Measurements from ENCODE around the gene FAM227A.

Gene FAM227A

DNA sequence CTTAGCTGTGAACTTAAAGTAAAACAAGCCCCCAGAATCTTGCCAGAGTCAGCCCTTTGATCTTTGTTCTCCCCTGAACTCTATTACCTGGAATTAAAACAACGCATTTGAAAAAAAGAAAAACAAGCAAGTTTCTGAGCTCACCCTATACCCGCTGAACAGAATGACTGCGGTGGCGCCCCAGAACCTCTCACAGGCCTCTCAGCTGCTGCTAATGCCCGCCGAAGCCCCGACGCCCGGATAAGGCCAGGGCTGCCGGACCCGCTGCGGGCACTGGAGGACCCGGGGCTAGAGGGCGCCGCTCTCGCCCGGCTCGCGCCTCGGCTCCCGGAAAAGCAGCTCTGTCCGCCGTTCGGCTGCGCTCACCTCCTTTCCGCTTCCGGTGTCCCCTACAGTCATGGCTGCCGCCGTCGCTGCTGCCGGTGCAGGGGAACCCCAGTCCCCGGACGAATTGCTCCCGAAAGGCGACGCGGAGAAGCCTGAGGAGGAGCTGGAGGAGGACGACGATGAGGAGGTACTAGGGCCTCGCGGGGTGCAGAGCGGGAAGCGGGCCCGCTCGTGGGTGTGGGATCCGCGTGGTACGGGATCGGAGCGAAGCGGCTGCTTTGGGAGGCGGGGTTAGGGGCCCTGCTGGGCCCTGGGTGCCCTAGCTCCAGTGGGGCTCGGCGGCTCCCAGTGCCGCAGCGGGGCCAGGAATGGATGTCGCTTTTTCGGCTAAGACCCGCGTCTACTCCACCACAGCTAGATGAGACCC is 25.6 kb upstream of the FAM227A start, which contains the start of gene TOMM22:
TSS of gene TOMM22 (plus strand) at position 376 of the 754 bp plus-strand sequence. CDS start at position 398, 22 bp downstream.
- Histone ChIP-seq H3K9me3 (replicated peaks in 1 of 2; ENCODE audit: control insufficient read depth in 2 of 2, insufficient read depth in 1 of 2, low read depth in 1 of 2, low read length in 2 of 2) (peaks cover 6 to 7% of the 10 kb centered on the region in 2 donors), H4K91ac (ENCODE audit: low read depth, low read length, poor library complexity) (no peak within 1 kb of the TSS), H4K8ac (ENCODE audit: low read depth, low read length) (no peak within 1 kb of the TSS), H3K18ac (ENCODE audit: low read length) (peak within 1 kb of the TSS; percentile 98), H3K9ac (ENCODE audit: low read depth, low read length, poor library complexity) (peak within 1 kb of the TSS; percentile 96), H2BK120ac (ENCODE audit: low read depth, low read length) (no peak within 1 kb of the TSS), H3K4me1 (ENCODE audit: control insufficient read depth in 2 of 2, insufficient read depth in 1 of 2, low read depth in 1 of 2, low read length in 2 of 2) (peaks cover 3 to 4% of the 10 kb centered on the region in 2 donors), H3K36me3 (replicated peaks in 1 of 2; ENCODE audit: control insufficient read depth in 2 of 2, insufficient read depth in 2 of 2, low read length in 2 of 2) (peaks cover 29 to 46% of the 10 kb centered on the region in 2 donors), H3K79me1 (ENCODE audit: low read depth, low read length) (peaks cover 2% of the 10 kb centered on the region), H3K27me3 (ENCODE audit: control insufficient read depth in 3 of 3, insufficient read depth in 3 of 3, low read depth in 1 of 3, low read length in 3 of 3) (no peaks in the 10 kb centered on the region), H3K4me3 (ENCODE audit: low read length in 2 of 2) (peak within 1 kb of the TSS; percentile 88 to 99), H2BK15ac (ENCODE audit: low read length) (no peak within 1 kb of the TSS), H2BK5ac (ENCODE audit: low read length) (peak within 1 kb of the TSS; percentile 77), H3K23ac (ENCODE audit: low read depth, low read length, poor library complexity) (peak within 1 kb of the TSS; percentile 97), H3K14ac (ENCODE audit: low read length) (no peak within 1 kb of the TSS), H2AFZ (ENCODE audit: low read length) (peak within 1 kb of the TSS; percentile 97), H3K4me2 (ENCODE audit: insufficient read depth, low read length, poor library complexity, severe bottlenecking) (peak within 1 kb of the TSS; percentile 52), H3K27ac (replicated peaks; ENCODE audit: low read length) (no peak within 1 kb of the TSS), H2AK5ac (ENCODE audit: low read depth, low read length) (peak within 1 kb of the TSS; percentile 87), H3K4ac (ENCODE audit: low read length) (no peak within 1 kb of the TSS), H2BK12ac (ENCODE audit: low read length) (no peak within 1 kb of the TSS)
- peak; percentile 75 for DNase-seq (ENCODE audit: low spot score)
- no CpG with 5 or more reads among the region's 60 CpGs for WGBS, 2 donors (ENCODE audit: extremely low coverage in 2 of 2, insufficient read length in 2 of 2, insufficient replicate concordance in 1 of 2)

DNA sequence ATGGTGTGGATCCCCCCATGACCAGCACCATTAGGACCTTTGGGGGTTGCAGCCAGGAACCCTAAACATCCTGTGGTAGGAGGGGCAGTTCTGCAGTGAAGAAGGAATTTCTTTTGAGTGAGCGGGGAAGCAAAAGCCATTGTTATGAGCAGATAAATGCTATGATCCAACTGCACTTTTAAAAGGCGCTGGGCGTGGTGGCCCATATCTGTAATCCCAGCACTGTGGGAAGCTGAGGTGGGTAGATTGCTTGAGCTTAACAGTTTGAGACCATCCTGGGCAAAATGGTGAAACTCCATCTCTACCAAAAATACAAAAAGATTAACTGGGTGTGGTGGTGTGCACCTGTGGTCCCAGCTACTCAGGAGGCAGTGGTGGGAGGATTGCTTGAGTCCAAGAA is 19.6 kb upstream of the FAM227A start:
- H3K36me3 ChIP-seq (replicated peaks in 1 of 2; ENCODE audit: control insufficient read depth in 2 of 2, insufficient read depth in 2 of 2, low read length in 2 of 2) = peaks cover 21 to 56% of the 10 kb centered on the region in 2 donors
- no peak overlapping the region for H2BK120ac ChIP-seq (ENCODE audit: low read depth, low read length)
- WGBS, 2 donors (ENCODE audit: extremely low coverage in 2 of 2, insufficient read length in 2 of 2, insufficient replicate concordance in 1 of 2) = no CpG with 5 or more reads among the region's 3 CpGs
- no peak overlapping the region for H2BK5ac ChIP-seq (ENCODE audit: low read length)
- no peak overlapping the region for H4K91ac ChIP-seq (ENCODE audit: low read depth, low read length, poor library complexity)
- H3K18ac ChIP-seq (ENCODE audit: low read length) = no peak overlapping the region
- H3K9ac ChIP-seq (ENCODE audit: low read depth, low read length, poor library complexity) = no peak overlapping the region
- H3K14ac ChIP-seq (ENCODE audit: low read length) = no peak overlapping the region
- no peaks in the 10 kb centered on the region for H3K27me3 ChIP-seq (ENCODE audit: control insufficient read depth in 3 of 3, insufficient read depth in 3 of 3, low read depth in 1 of 3, low read length in 3 of 3)
- H3K79me1 ChIP-seq (ENCODE audit: low read depth, low read length) = peaks cover 2% of the 10 kb centered on the region
- no peak overlapping the region for H4K8ac ChIP-seq (ENCODE audit: low read depth, low read length)
- no peak overlapping the region for H2AFZ ChIP-seq (ENCODE audit: low read length)
- no peak for DNase-seq (ENCODE audit: low spot score)
- no peak overlapping the region for H3K27ac ChIP-seq (replicated peaks; ENCODE audit: low read length)
- H3K4ac ChIP-seq (ENCODE audit: low read length) = no peak overlapping the region
- H3K4me2 ChIP-seq (ENCODE audit: insufficient read depth, low read length, poor library complexity, severe bottlenecking) = no peak overlapping the region
- H2BK12ac ChIP-seq (ENCODE audit: low read length) = no peak overlapping the region
- no peaks in the 10 kb centered on the region for H3K9me3 ChIP-seq (replicated peaks in 1 of 2; ENCODE audit: control insufficient read depth in 2 of 2, insufficient read depth in 1 of 2, low read depth in 1 of 2, low read length in 2 of 2)
- no peaks in the 10 kb centered on the region for H3K4me1 ChIP-seq (ENCODE audit: control insufficient read depth in 2 of 2, insufficient read depth in 1 of 2, low read depth in 1 of 2, low read length in 2 of 2)
- no peak overlapping the region for H2AK5ac ChIP-seq (ENCODE audit: low read depth, low read length)
- H3K23ac ChIP-seq (ENCODE audit: low read depth, low read length, poor library complexity) = no peak overlapping the region
- H3K4me3 ChIP-seq (ENCODE audit: low read length in 2 of 2) = peak overlapping the region in 1 of 2 donors; percentile 58
- no peak overlapping the region for H2BK15ac ChIP-seq (ENCODE audit: low read length)

DNA sequence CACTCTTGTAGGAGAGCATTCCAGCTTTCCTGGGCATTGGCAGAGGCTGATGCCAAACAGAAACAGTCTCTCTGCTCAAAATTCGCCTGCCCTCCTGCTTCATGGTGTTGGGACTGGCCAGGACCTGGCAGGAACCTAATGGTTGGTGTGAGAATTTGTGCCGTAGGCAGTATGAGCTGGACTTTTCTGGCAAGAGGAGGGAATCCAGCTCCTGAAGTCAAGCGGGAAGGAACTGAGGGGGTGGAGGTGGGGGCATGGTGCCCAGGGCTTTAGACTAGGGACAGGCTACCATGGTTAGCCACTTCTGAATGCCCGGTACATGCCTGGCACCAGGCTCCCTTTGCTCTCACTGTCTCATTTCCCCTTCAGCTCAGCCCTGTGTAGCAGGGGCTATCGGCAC is 18.7 kb upstream of the FAM227A start:
- H3K9ac ChIP-seq (ENCODE audit: low read depth, low read length, poor library complexity) = no peak overlapping the region
- no peaks in the 10 kb centered on the region for H3K4me1 ChIP-seq (ENCODE audit: control insufficient read depth in 2 of 2, insufficient read depth in 1 of 2, low read depth in 1 of 2, low read length in 2 of 2)
- no peak overlapping the region for H2AK5ac ChIP-seq (ENCODE audit: low read depth, low read length)
- H3K18ac ChIP-seq (ENCODE audit: low read length) = no peak overlapping the region
- no peak overlapping the region for H2BK120ac ChIP-seq (ENCODE audit: low read depth, low read length)
- H3K4me3 ChIP-seq (ENCODE audit: low read length in 2 of 2) = no peak overlapping the region
- no peak overlapping the region for H3K4ac ChIP-seq (ENCODE audit: low read length)
- H4K91ac ChIP-seq (ENCODE audit: low read depth, low read length, poor library complexity) = no peak overlapping the region
- H3K14ac ChIP-seq (ENCODE audit: low read length) = no peak overlapping the region
- no peak overlapping the region for H4K8ac ChIP-seq (ENCODE audit: low read depth, low read length)
- no peaks in the 10 kb centered on the region for H3K79me1 ChIP-seq (ENCODE audit: low read depth, low read length)
- DNase-seq (ENCODE audit: low spot score) = no peak
- no peak overlapping the region for H2BK12ac ChIP-seq (ENCODE audit: low read length)
- H2AFZ ChIP-seq (ENCODE audit: low read length) = no peak overlapping the region
- WGBS, 2 donors (ENCODE audit: extremely low coverage in 2 of 2, insufficient read length in 2 of 2, insufficient replicate concordance in 1 of 2) = no CpG with 5 or more reads among the region's 5 CpGs
- H2BK5ac ChIP-seq (ENCODE audit: low read length) = no peak overlapping the region
- peaks cover 23 to 55% of the 10 kb centered on the region in 2 donors for H3K36me3 ChIP-seq (replicated peaks in 1 of 2; ENCODE audit: control insufficient read depth in 2 of 2, insufficient read depth in 2 of 2, low read length in 2 of 2)
- H3K27ac ChIP-seq (replicated peaks; ENCODE audit: low read length) = no peak overlapping the region
- no peaks in the 10 kb centered on the region for H3K27me3 ChIP-seq (ENCODE audit: control insufficient read depth in 3 of 3, insufficient read depth in 3 of 3, low read depth in 1 of 3, low read length in 3 of 3)
- no peaks in the 10 kb centered on the region for H3K9me3 ChIP-seq (replicated peaks in 1 of 2; ENCODE audit: control insufficient read depth in 2 of 2, insufficient read depth in 1 of 2, low read depth in 1 of 2, low read length in 2 of 2)
- H3K23ac ChIP-seq (ENCODE audit: low read depth, low read length, poor library complexity) = no peak overlapping the region
- H2BK15ac ChIP-seq (ENCODE audit: low read length) = no peak overlapping the region
- no peak overlapping the region for H3K4me2 ChIP-seq (ENCODE audit: insufficient read depth, low read length, poor library complexity, severe bottlenecking)

DNA sequence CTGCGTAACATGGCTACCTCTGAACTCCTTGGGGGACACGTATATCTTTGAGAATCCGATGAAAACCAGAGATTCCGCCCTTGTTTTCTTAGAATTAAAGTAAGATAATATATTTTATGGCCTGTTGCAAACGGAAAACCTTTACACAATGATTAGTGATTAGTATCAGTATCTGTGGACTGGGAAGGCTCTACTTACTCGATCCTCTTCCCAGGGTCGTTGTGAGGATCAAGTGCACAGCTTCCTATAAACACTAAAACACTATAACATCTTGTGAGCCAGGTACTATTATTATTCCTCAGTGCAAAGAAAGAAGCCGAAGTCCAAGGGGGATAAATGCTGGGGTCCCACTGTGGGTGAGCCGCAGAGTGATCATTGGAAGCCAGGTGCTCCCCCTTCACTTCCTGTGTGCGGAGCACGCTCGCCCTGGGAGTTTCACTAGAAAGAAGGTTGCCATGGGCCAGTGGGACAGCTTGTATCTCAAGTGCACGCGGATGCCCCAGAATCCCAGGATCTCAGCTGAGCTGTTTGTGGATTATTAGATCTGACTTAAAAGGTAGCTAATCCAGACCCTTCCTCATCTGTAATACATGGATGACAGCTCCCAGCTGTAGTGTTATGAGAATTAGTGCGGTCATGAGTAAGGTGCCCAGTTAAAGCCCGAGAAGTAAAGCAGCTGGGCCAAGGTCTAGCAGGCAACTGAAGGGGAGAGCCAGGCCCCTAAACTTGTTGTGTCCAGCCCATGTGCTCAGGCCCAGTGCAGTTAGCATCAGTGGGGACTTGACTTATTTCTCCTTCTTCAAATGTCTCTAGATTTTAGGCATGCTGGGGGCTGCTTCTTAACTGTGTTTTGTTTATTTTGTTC is 1.1 kb upstream of the FAM227A start:
- Histone ChIP-seq H3K79me1 (ENCODE audit: low read depth, low read length) (peaks cover 3% of the 10 kb centered on the region), H3K4me3 (ENCODE audit: low read length in 2 of 2) (peak overlapping the region; percentile 81 to 99), H3K4me1 (ENCODE audit: control insufficient read depth in 2 of 2, insufficient read depth in 1 of 2, low read depth in 1 of 2, low read length in 2 of 2) (peaks cover 5 to 7% of the 10 kb centered on the region in 2 donors), H3K23ac (ENCODE audit: low read depth, low read length, poor library complexity) (no peak overlapping the region), H3K18ac (ENCODE audit: low read length) (no peak overlapping the region), H3K27me3 (ENCODE audit: control insufficient read depth in 3 of 3, insufficient read depth in 3 of 3, low read depth in 1 of 3, low read length in 3 of 3) (no peaks in the 10 kb centered on the region), H2BK12ac (ENCODE audit: low read length) (no peak overlapping the region), H3K9ac (ENCODE audit: low read depth, low read length, poor library complexity) (peak overlapping the region; percentile 91), H3K4me2 (ENCODE audit: insufficient read depth, low read length, poor library complexity, severe bottlenecking) (peak overlapping the region; percentile 72), H4K8ac (ENCODE audit: low read depth, low read length) (no peak overlapping the region), H2AK5ac (ENCODE audit: low read depth, low read length) (no peak overlapping the region), H3K9me3 (replicated peaks in 1 of 2; ENCODE audit: control insufficient read depth in 2 of 2, insufficient read depth in 1 of 2, low read depth in 1 of 2, low read length in 2 of 2) (no peaks in the 10 kb centered on the region), H3K27ac (replicated peaks; ENCODE audit: low read length) (no peak overlapping the region), H3K4ac (ENCODE audit: low read length) (no peak overlapping the region), H2BK5ac (ENCODE audit: low read length) (no peak overlapping the region), H2AFZ (ENCODE audit: low read length) (peak overlapping the region; percentile 95), H2BK15ac (ENCODE audit: low read length) (no peak overlapping the region), H4K91ac (ENCODE audit: low read depth, low read length, poor library complexity) (no peak overlapping the region), H2BK120ac (ENCODE audit: low read depth, low read length) (no peak overlapping the region), H3K14ac (ENCODE audit: low read length) (peak overlapping the region; percentile 56), H3K36me3 (replicated peaks in 1 of 2; ENCODE audit: control insufficient read depth in 2 of 2, insufficient read depth in 2 of 2, low read length in 2 of 2) (peaks cover 0 to 17% of the 10 kb centered on the region in 2 donors)
- DNase-seq (ENCODE audit: low spot score) = no peak
- no CpG with 5 or more reads among the region's 16 CpGs for WGBS, 2 donors (ENCODE audit: extremely low coverage in 2 of 2, insufficient read length in 2 of 2, insufficient replicate concordance in 1 of 2)
